ENCODE measurements around the gene DHCR7. TPM values are rescaled to one million over a fixed set of nuclear protein-coding genes. Genes with fewer than 3 reads are reported as not detected.

DHCR7 gene
- total and polyA plus RNA-seq, 4 experiments from 2014 or later = 15.3 to 18.0 (median 16.9) TPM

- POLR2A ChIA-PET (ENCODE audit: partially characterized antibody) = interaction anchor here (1.5 kb wide), 1 partner anchor 10 kb away, joined by 3 read pairs; no protein-coding TSS in a partner anchor
- peaks cover 9% of the 10 kb centered on the region for H3K4me1 ChIP-seq (ENCODE audit: insufficient read depth, low read length)
Measured at GRCh38 chr11:71459076-71459766, 11.0 kb upstream of the DHCR7 start.

GRCh38 chr11:71458146-71459070 lies 10.2 kb upstream of the DHCR7 start:
- Mint-ChIP-seq H3K9me3 (no peaks in the 10 kb centered on the region), H3K27ac (peak overlapping the region in 1 of 7 donors; percentile 47), H3K4me1 (peaks cover 18 to 27% (median 23%) of the 10 kb centered on the region in 4 donors), H3K4me3 (no peak overlapping the region), H3K27me3 (no peaks in the 10 kb centered on the region), H3K36me3 (peaks cover 64 to 86% of the 10 kb centered on the region in 2 donors)
- H3K27me3 ChIP-seq (ENCODE audit: insufficient read depth, low read length) = no peaks in the 10 kb centered on the region
- no peak overlapping the region for H3K27ac ChIP-seq (ENCODE audit: low read depth, low read length)
- DNase-seq = no peak
- H3K9me3 ChIP-seq (ENCODE audit: control insufficient read depth in 1 of 2, low read length in 2 of 2) = no peaks in the 10 kb centered on the region
- no peak overlapping the region for H3K4me3 ChIP-seq (ENCODE audit: low read length in 2 of 2)
- H3K4me1 ChIP-seq (ENCODE audit: insufficient read depth, low read length) = peaks cover 18% of the 10 kb centered on the region
- intact Hi-C loops (cut with micrococcal nuclease) = no loop called here
- POLR2A ChIA-PET (ENCODE audit: partially characterized antibody) = interaction anchor here (1.5 kb wide), 1 partner anchor 9 kb away, joined by 3 read pairs; no protein-coding TSS in a partner anchor
- peaks cover 80% of the 10 kb centered on the region for H3K36me3 ChIP-seq (ENCODE audit: insufficient read depth, low read length)
- CTCF ChIA-PET (ENCODE audit: partially characterized antibody) = interaction anchor here (0.6 kb wide), 1 partner anchor 455 kb away, joined by 3 read pairs; no protein-coding TSS in a partner anchor

More at GRCh38 chr11:71459076-71459766, 11.0 kb upstream of the DHCR7 start:
- no peaks in the 10 kb centered on the region for H3K27me3 Mint-ChIP-seq
- Histone ChIP-seq H3K27ac (ENCODE audit: low read depth, low read length) (no peak overlapping the region), H3K9me3 (ENCODE audit: control insufficient read depth in 1 of 2, low read length in 2 of 2) (no peaks in the 10 kb centered on the region), H3K27me3 (ENCODE audit: insufficient read depth, low read length) (no peaks in the 10 kb centered on the region), H3K4me3 (ENCODE audit: low read length in 2 of 2) (no peak overlapping the region), H3K36me3 (ENCODE audit: insufficient read depth, low read length) (peaks cover 88% of the 10 kb centered on the region)
- DNase-seq = no peak
- intact Hi-C loops (cut with micrococcal nuclease) = no loop called here
- H3K36me3 Mint-ChIP-seq = peaks cover 68 to 90% of the 10 kb centered on the region in 2 donors
- peak overlapping the region in 1 of 7 donors; percentile 12 for H3K27ac Mint-ChIP-seq
- no peaks in the 10 kb centered on the region for H3K9me3 Mint-ChIP-seq
- peak overlapping the region in 1 of 8 donors; percentile 9 for H3K4me3 Mint-ChIP-seq
- H3K4me1 Mint-ChIP-seq = peaks cover 13 to 19% (median 16%) of the 10 kb centered on the region in 4 donors
- CTCF ChIA-PET (ENCODE audit: partially characterized antibody) = no interaction called here

GRCh38 chr11:71456831-71457230 lies 8.6 kb upstream of the DHCR7 start:
- intact Hi-C loops (cut with micrococcal nuclease) = no loop called here
- CTCF ChIA-PET (ENCODE audit: partially characterized antibody) = no interaction called here
- Histone ChIP-seq H3K4me3 (ENCODE audit: low read length in 2 of 2) (no peak overlapping the region), H3K27ac (ENCODE audit: low read depth, low read length) (no peak overlapping the region), H3K4me1 (ENCODE audit: insufficient read depth, low read length) (peaks cover 23% of the 10 kb centered on the region), H3K9me3 (ENCODE audit: control insufficient read depth in 1 of 2, low read length in 2 of 2) (no peaks in the 10 kb centered on the region), H3K27me3 (ENCODE audit: insufficient read depth, low read length) (no peaks in the 10 kb centered on the region), H3K36me3 (ENCODE audit: insufficient read depth, low read length) (peaks cover 66% of the 10 kb centered on the region)
- DNase-seq = no peak
- H3K27ac Mint-ChIP-seq = no peak overlapping the region
- no peaks in the 10 kb centered on the region for H3K9me3 Mint-ChIP-seq
- POLR2A ChIA-PET (ENCODE audit: partially characterized antibody) = no interaction called here
- H3K4me1 Mint-ChIP-seq = peaks cover 25 to 34% (median 30%) of the 10 kb centered on the region in 4 donors
- peaks cover 53 to 82% of the 10 kb centered on the region in 2 donors for H3K36me3 Mint-ChIP-seq
- H3K27me3 Mint-ChIP-seq = no peaks in the 10 kb centered on the region
- H3K4me3 Mint-ChIP-seq = no peak overlapping the region

GRCh38 chr11:71456294-71456693 lies 8.1 kb upstream of the DHCR7 start:
- Histone ChIP-seq H3K9me3 (ENCODE audit: control insufficient read depth in 1 of 2, low read length in 2 of 2) (no peaks in the 10 kb centered on the region), H3K27ac (ENCODE audit: low read depth, low read length) (no peak overlapping the region), H3K4me1 (ENCODE audit: insufficient read depth, low read length) (peaks cover 28% of the 10 kb centered on the region), H3K36me3 (ENCODE audit: insufficient read depth, low read length) (peaks cover 63% of the 10 kb centered on the region), H3K4me3 (ENCODE audit: low read length in 2 of 2) (no peak overlapping the region), H3K27me3 (ENCODE audit: insufficient read depth, low read length) (no peaks in the 10 kb centered on the region)
- peak overlapping the region in 4 of 7 donors; percentile 32 to 71 (median 42) for H3K27ac Mint-ChIP-seq
- ChIA-PET CTCF (ENCODE audit: partially characterized antibody) (interaction anchor here (1.7 kb wide), 1 partner anchor 17 kb away, joined by 4 read pairs; no protein-coding TSS in a partner anchor), POLR2A (ENCODE audit: partially characterized antibody) (no interaction called here)
- no peaks in the 10 kb centered on the region for H3K27me3 Mint-ChIP-seq
- no peaks in the 10 kb centered on the region for H3K9me3 Mint-ChIP-seq
- no peak for DNase-seq
- peaks cover 28 to 40% (median 35%) of the 10 kb centered on the region in 4 donors for H3K4me1 Mint-ChIP-seq
- H3K4me3 Mint-ChIP-seq = peak overlapping the region in 1 of 8 donors; percentile 7
- intact Hi-C loops (cut with micrococcal nuclease) = no loop called here
- peaks cover 49 to 78% of the 10 kb centered on the region in 2 donors for H3K36me3 Mint-ChIP-seq

GRCh38 chr11:71454470-71455113 lies 6.4 kb upstream of the DHCR7 start:
- Mint-ChIP-seq H3K4me3 (peak overlapping the region; percentile 77 to 90 (median 88)), H3K4me1 (peaks cover 37 to 57% (median 49%) of the 10 kb centered on the region in 4 donors), H3K27ac (peak overlapping the region; percentile 11 to 91 (median 85)), H3K9me3 (no peaks in the 10 kb centered on the region), H3K36me3 (peaks cover 34 to 62% of the 10 kb centered on the region in 2 donors), H3K27me3 (no peaks in the 10 kb centered on the region)
- POLR2A ChIA-PET (ENCODE audit: partially characterized antibody) = interaction anchor here (1.4 kb wide), 1 partner anchor 9 kb away, joined by 3 read pairs; no protein-coding TSS in a partner anchor
- no peak overlapping the region for H3K4me3 ChIP-seq (ENCODE audit: low read length in 2 of 2)
- no peaks in the 10 kb centered on the region for H3K27me3 ChIP-seq (ENCODE audit: insufficient read depth, low read length)
- H3K9me3 ChIP-seq (ENCODE audit: control insufficient read depth in 1 of 2, low read length in 2 of 2) = no peaks in the 10 kb centered on the region
- CTCF ChIA-PET (ENCODE audit: partially characterized antibody) = interaction anchor here (1.7 to 2.6 kb wide), 2 partner anchors 16 to 639 kb away, joined by 4 to 10 read pairs; no protein-coding TSS in a partner anchor
- intact Hi-C loops (cut with micrococcal nuclease) = loop anchor here (5.0 kb wide), 1 partner anchor 1252 kb away; the partner anchor contains the start of gene FADD
- peak; percentile 43 to 55 (median 47) for DNase-seq
- no peak overlapping the region for H3K27ac ChIP-seq (ENCODE audit: low read depth, low read length)
- H3K4me1 ChIP-seq (ENCODE audit: insufficient read depth, low read length) = peaks cover 45% of the 10 kb centered on the region
- peaks cover 47% of the 10 kb centered on the region for H3K36me3 ChIP-seq (ENCODE audit: insufficient read depth, low read length)

GRCh38 chr11:71453918-71454304 lies 5.7 kb upstream of the DHCR7 start:
- no peaks in the 10 kb centered on the region for H3K9me3 Mint-ChIP-seq
- H3K27me3 Mint-ChIP-seq = no peaks in the 10 kb centered on the region
- DNase-seq = no peak
- H3K4me1 Mint-ChIP-seq = peaks cover 42 to 63% (median 55%) of the 10 kb centered on the region in 4 donors
- peaks cover 40% of the 10 kb centered on the region for H3K36me3 ChIP-seq (ENCODE audit: insufficient read depth, low read length)
- peak overlapping the region; percentile 88 to 94 (median 91) for H3K4me3 Mint-ChIP-seq
- intact Hi-C loops (cut with micrococcal nuclease) = loop anchor here (2.0 to 5.0 kb wide), 2 partner anchors 333 to 1252 kb away; partner anchors contain the start of gene FADD
- H3K36me3 Mint-ChIP-seq = peaks cover 32 to 55% of the 10 kb centered on the region in 2 donors
- H3K4me1 ChIP-seq (ENCODE audit: insufficient read depth, low read length) = peaks cover 51% of the 10 kb centered on the region
- H3K9me3 ChIP-seq (ENCODE audit: control insufficient read depth in 1 of 2, low read length in 2 of 2) = no peaks in the 10 kb centered on the region
- ChIA-PET POLR2A (ENCODE audit: partially characterized antibody) (interaction anchor here (1.4 kb wide), 1 partner anchor 8 kb away, joined by 3 read pairs; no protein-coding TSS in a partner anchor), CTCF (ENCODE audit: partially characterized antibody) (interaction anchor here (1.6 to 2.6 kb wide), 2 partner anchors 367 to 639 kb away, joined by 5 to 10 read pairs; no protein-coding TSS in a partner anchor)
- H3K27ac ChIP-seq (ENCODE audit: low read depth, low read length) = peak overlapping the region; percentile 89
- H3K4me3 ChIP-seq (ENCODE audit: low read length in 2 of 2) = peak overlapping the region; percentile 68 to 98
- H3K27ac Mint-ChIP-seq = peak overlapping the region; percentile 83 to 90 (median 89)
- no peaks in the 10 kb centered on the region for H3K27me3 ChIP-seq (ENCODE audit: insufficient read depth, low read length)
